Activated naive CD8-positive, alpha-beta T cell treated with anti-CD3 and anti-CD28 coated beads for 36 hours (primary cell): ENCODE measurements around the gene TTI1. TPM values are rescaled to one million over a fixed set of nuclear protein-coding genes. Genes with fewer than 3 reads are reported as not detected.
"Not testable (repeated sequence)": the region's sequence is repeated elsewhere in the genome, so short reads cannot be mapped to it uniquely, and the experiment has no call there.

Experiments
- DNase-seq: peaks from one replicate; pipeline ENCODE4 v3.0.0; 2021
- H3K27ac Mint-ChIP-seq: one replicate; pipeline ENCODE4 v1.8.0; 2022; ENCODE audit warnings: mild to moderate bottlenecking, moderate library complexity, mixed read lengths
- H3K27me3 Mint-ChIP-seq: one replicate; pipeline ENCODE4 v1.8.0; 2022; ENCODE audit warnings: mild to moderate bottlenecking, mixed read lengths
- H3K36me3 Mint-ChIP-seq: one replicate; pipeline ENCODE4 v1.8.0; 2021; ENCODE audit warnings: mild to moderate bottlenecking, mixed read lengths
- H3K4me1 Mint-ChIP-seq: one replicate; pipeline ENCODE4 v1.8.0; 2021; ENCODE audit warnings: mixed read lengths
- H3K4me3 Mint-ChIP-seq: one replicate; pipeline ENCODE4 v1.8.0; 2022; ENCODE audit warnings: mild to moderate bottlenecking, moderate library complexity, mixed read lengths
- H3K9me3 Mint-ChIP-seq: one replicate; pipeline ENCODE4 v1.8.0; 2022; ENCODE audit warnings: mixed read lengths
- total RNA-seq, 2 experiments: library from RNA; stranded (reverse); gene quantifications; one replicate each; pipeline ENCODE4 v1.2.3, GENCODE V29; 2021

TTI1 gene
- total RNA-seq, 2 experiments from 2014 or later = 38.1 to 40.7 TPM

GRCh38 chr20:38034961-38035360 lies 1.7 kb upstream of the TTI1 start:
- H3K4me1 Mint-ChIP-seq = peaks cover 47% of the 10 kb centered on the region
- no peaks in the 10 kb centered on the region for H3K9me3 Mint-ChIP-seq
- DNase-seq = no peak
- H3K27me3 Mint-ChIP-seq = no peaks in the 10 kb centered on the region
- peak overlapping the region; percentile 98 for H3K27ac Mint-ChIP-seq
- peak overlapping the region; percentile 98 for H3K4me3 Mint-ChIP-seq
- H3K36me3 Mint-ChIP-seq = peaks cover 43% of the 10 kb centered on the region

- H3K9me3 Mint-ChIP-seq = no peaks in the 10 kb centered on the region
- H3K36me3 Mint-ChIP-seq = peaks cover 51% of the 10 kb centered on the region
- peak overlapping the region; percentile 98 for H3K27ac Mint-ChIP-seq
- no peaks in the 10 kb centered on the region for H3K27me3 Mint-ChIP-seq
- DNase-seq = no peak
- peak overlapping the region; percentile 98 for H3K4me3 Mint-ChIP-seq
- peaks cover 53% of the 10 kb centered on the region for H3K4me1 Mint-ChIP-seq
Observed at GRCh38 chr20:38034108-38034649, 923 bp upstream of the TTI1 start.

- no peaks in the 10 kb centered on the region for H3K27me3 Mint-ChIP-seq
Observed at GRCh38 chr20:38032585-38033329, 499 bp downstream of the TTI1 start.

GRCh38 chr20:38031957-38032356 lies 1.3 kb downstream of the TTI1 start:
- Mint-ChIP-seq H3K36me3 (peaks cover 57% of the 10 kb centered on the region), H3K9me3 (no peaks in the 10 kb centered on the region), H3K4me3 (peak overlapping the region; percentile 98), H3K27me3 (no peaks in the 10 kb centered on the region), H3K4me1 (peaks cover 51% of the 10 kb centered on the region), H3K27ac (peak overlapping the region; percentile 98)
- no peak for DNase-seq

More at GRCh38 chr20:38032585-38033329, 499 bp downstream of the TTI1 start:
- peak overlapping the region; percentile 98 for H3K4me3 Mint-ChIP-seq
- peaks cover 59% of the 10 kb centered on the region for H3K4me1 Mint-ChIP-seq
- no peaks in the 10 kb centered on the region for H3K9me3 Mint-ChIP-seq
- H3K27ac Mint-ChIP-seq = peak overlapping the region; percentile 98
- H3K36me3 Mint-ChIP-seq = peaks cover 60% of the 10 kb centered on the region
- peak; percentile 66 for DNase-seq

GRCh38 chr20:38029453-38029852 lies 3.8 kb downstream of the TTI1 start:
- DNase-seq = no peak
- no peaks in the 10 kb centered on the region for H3K27me3 Mint-ChIP-seq
- no peak overlapping the region for H3K4me3 Mint-ChIP-seq
- H3K27ac Mint-ChIP-seq = no peak overlapping the region
- peaks cover 55% of the 10 kb centered on the region for H3K36me3 Mint-ChIP-seq
- no peaks in the 10 kb centered on the region for H3K9me3 Mint-ChIP-seq
- H3K4me1 Mint-ChIP-seq = peaks cover 49% of the 10 kb centered on the region

- no peak overlapping the region for H3K27ac Mint-ChIP-seq
- H3K4me1 Mint-ChIP-seq = peaks cover 49% of the 10 kb centered on the region
- H3K9me3 Mint-ChIP-seq = no peaks in the 10 kb centered on the region
- H3K4me3 Mint-ChIP-seq = no peak overlapping the region
- H3K27me3 Mint-ChIP-seq = no peaks in the 10 kb centered on the region
- H3K36me3 Mint-ChIP-seq = peaks cover 37% of the 10 kb centered on the region
- no peak for DNase-seq
Observed at GRCh38 chr20:38024496-38024895, 8.8 kb downstream of the TTI1 start.

- Mint-ChIP-seq H3K4me1 (peaks cover 41% of the 10 kb centered on the region), H3K9me3 (peaks cover 1% of the 10 kb centered on the region), H3K27ac (no peak overlapping the region), H3K27me3 (no peaks in the 10 kb centered on the region), H3K36me3 (peaks cover 41% of the 10 kb centered on the region), H3K4me3 (no peak overlapping the region)
- no peak for DNase-seq
Observed at GRCh38 chr20:38023181-38024001, 9.9 kb downstream of the TTI1 start.

GRCh38 chr20:38021087-38021772 lies 12.0 kb downstream of the TTI1 start:
- DNase-seq = no peak
- Mint-ChIP-seq H3K4me3 (no peak overlapping the region), H3K36me3 (peaks cover 49% of the 10 kb centered on the region), H3K27ac (no peak overlapping the region), H3K4me1 (peaks cover 29% of the 10 kb centered on the region), H3K27me3 (no peaks in the 10 kb centered on the region), H3K9me3 (peaks cover 6% of the 10 kb centered on the region)

GRCh38 chr20:38018385-38018784 lies 14.9 kb downstream of the TTI1 start:
- no peak for DNase-seq
- Mint-ChIP-seq H3K36me3 (peaks cover 55% of the 10 kb centered on the region), H3K27me3 (no peaks in the 10 kb centered on the region), H3K4me3 (no peak overlapping the region), H3K27ac (no peak overlapping the region), H3K4me1 (peaks cover 14% of the 10 kb centered on the region), H3K9me3 (peaks cover 6% of the 10 kb centered on the region)

- Mint-ChIP-seq H3K27ac (no peak overlapping the region), H3K36me3 (peaks cover 58% of the 10 kb centered on the region), H3K4me3 (no peak overlapping the region), H3K4me1 (peaks cover 14% of the 10 kb centered on the region), H3K27me3 (no peaks in the 10 kb centered on the region), H3K9me3 (peaks cover 6% of the 10 kb centered on the region)
- DNase-seq = no peak
Observed at GRCh38 chr20:38017959-38018358, 15.3 kb downstream of the TTI1 start.

- Mint-ChIP-seq H3K4me3 (no peak overlapping the region), H3K9me3 (peaks cover 6% of the 10 kb centered on the region), H3K4me1 (peaks cover 8% of the 10 kb centered on the region), H3K27me3 (no peaks in the 10 kb centered on the region), H3K36me3 (peaks cover 65% of the 10 kb centered on the region), H3K27ac (no peak overlapping the region)
- no peak for DNase-seq
Observed at GRCh38 chr20:38013887-38014286, 19.4 kb downstream of the TTI1 start.

GRCh38 chr20:38012332-38012731 lies 20.9 kb downstream of the TTI1 start:
- peaks cover 54% of the 10 kb centered on the region for H3K36me3 Mint-ChIP-seq
- H3K27me3 Mint-ChIP-seq = no peaks in the 10 kb centered on the region
- no peak overlapping the region for H3K4me3 Mint-ChIP-seq
- H3K27ac Mint-ChIP-seq = no peak overlapping the region
- DNase-seq = no peak
- peaks cover 2% of the 10 kb centered on the region for H3K9me3 Mint-ChIP-seq
- H3K4me1 Mint-ChIP-seq = peaks cover 8% of the 10 kb centered on the region

- H3K27ac Mint-ChIP-seq = no peak overlapping the region
- H3K27me3 Mint-ChIP-seq = no peaks in the 10 kb centered on the region
- DNase-seq = no peak
- H3K36me3 Mint-ChIP-seq = peaks cover 49% of the 10 kb centered on the region
- H3K9me3 Mint-ChIP-seq = no peaks in the 10 kb centered on the region
- peaks cover 11% of the 10 kb centered on the region for H3K4me1 Mint-ChIP-seq
- H3K4me3 Mint-ChIP-seq = no peak overlapping the region
Observed at GRCh38 chr20:38011696-38012095, 21.6 kb downstream of the TTI1 start.

- H3K9me3 Mint-ChIP-seq, DNase-seq, H3K4me3 Mint-ChIP-seq, H3K27me3 Mint-ChIP-seq, H3K27ac Mint-ChIP-seq: not testable (repeated sequence)
- peaks cover 44% of the 10 kb centered on the region for H3K36me3 Mint-ChIP-seq
- H3K4me1 Mint-ChIP-seq = peaks cover 21% of the 10 kb centered on the region
Observed at GRCh38 chr20:38009416-38009815, 23.8 kb downstream of the TTI1 start.
